ENCODE data around the gene ZMYND15. TPM values are rescaled to one million over a fixed set of nuclear protein-coding genes. Genes with fewer than 3 reads are reported as not detected.

ZMYND15 gene
- total RNA-seq, 1 experiment from 2014 or later: 0.42 TPM

DNA sequence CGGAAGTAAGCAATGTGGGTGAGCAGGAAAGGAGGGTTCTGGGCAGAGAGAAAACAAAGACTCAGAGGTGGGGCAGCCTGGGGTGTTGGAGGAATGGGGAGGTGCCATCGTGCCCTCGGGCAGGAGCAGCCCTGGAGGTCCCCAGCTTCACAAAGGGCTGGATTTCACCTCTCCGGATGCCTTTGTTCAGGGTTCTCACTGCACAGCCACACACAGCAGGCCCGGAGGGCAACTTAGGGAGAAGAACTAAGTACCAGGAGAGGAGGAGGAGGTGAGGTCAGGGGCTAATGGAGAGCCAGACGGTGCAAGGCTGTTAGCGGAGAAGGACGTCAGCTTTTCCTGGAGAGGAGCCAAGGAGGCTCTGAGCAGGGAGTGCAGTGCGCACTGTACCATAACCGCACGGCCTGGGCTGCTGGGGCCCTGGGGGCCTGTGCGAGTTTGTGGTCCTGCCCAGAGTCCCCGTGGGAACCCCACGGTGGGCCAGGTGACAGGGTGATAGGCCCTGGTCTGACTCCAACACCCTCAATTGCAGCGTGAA is 19.9 kb upstream of the ZMYND15 start:
- no peaks in the 10 kb centered on the region for H3K9me3 Mint-ChIP-seq
- no peak overlapping the region for H3K4me2 ChIP-seq (ENCODE audit: insufficient read depth, insufficient read length, low read length)

More for the DNA sequence above, 19.9 kb upstream of the ZMYND15 start:
- peaks cover 12 to 57% (median 56%) of the 10 kb centered on the region in 3 experiments; a peak in 6 of 7 replicates for H3K36me3 Mint-ChIP-seq (ENCODE audit: insufficient read depth in 1 of 3, low read depth in 3 of 3)
- no peaks in the 10 kb centered on the region for H3K27me3 ChIP-seq (ENCODE audit: insufficient read depth, low read length)
- no peaks in the 10 kb centered on the region for H3K9me3 ChIP-seq (ENCODE audit: control insufficient read depth, low read depth, low read length)
- H3K9ac ChIP-seq (ENCODE audit: extremely low read depth, insufficient read length, low read length): no peak overlapping the region
- H3K27ac Mint-ChIP-seq: no peak overlapping the region
- H2BK20ac ChIP-seq (ENCODE audit: low read depth, low read length, poor library complexity, severe bottlenecking): no peak overlapping the region
- no peaks in the 10 kb centered on the region for H3K79me1 ChIP-seq (ENCODE audit: insufficient read depth, low read depth, low read length, poor library complexity, severe bottlenecking)
- H3K4me3 Mint-ChIP-seq: no peak overlapping the region
- H2AFZ ChIP-seq (ENCODE audit: low read length): no peak overlapping the region
- H2BK12ac ChIP-seq (ENCODE audit: insufficient read length, low read depth, low read length): no peak overlapping the region
- DNase-seq: no peak
- no peaks in the 10 kb centered on the region for H3K27me3 Mint-ChIP-seq (ENCODE audit: low read depth)
- H3K23me2 ChIP-seq (ENCODE audit: insufficient read length, low read depth, low read length, poor library complexity, severe bottlenecking): no peaks in the 10 kb centered on the region
- H3K18ac ChIP-seq (ENCODE audit: insufficient read length, low read depth, low read length): no peak overlapping the region
- no peak overlapping the region for H3K14ac ChIP-seq (ENCODE audit: insufficient read depth, low read length)
- no peaks in the 10 kb centered on the region for H3K4me1 Mint-ChIP-seq
- H3T11ph ChIP-seq (ENCODE audit: low read length): no peak overlapping the region
- no peak for TF ChIP-seq CTCF (conservative IDR thresholded peaks at IDR 0.05)
- no peak overlapping the region for H2BK120ac ChIP-seq (ENCODE audit: low read depth, low read length, poor library complexity, severe bottlenecking)
- H4K20me1 ChIP-seq (ENCODE audit: control insufficient read depth, insufficient read depth, insufficient read length): no peaks in the 10 kb centered on the region
- no CpG with 5 or more reads among the region's 15 CpGs for WGBS (ENCODE audit: extremely low coverage, insufficient read length, low lambda C conversion rate)
- H3K79me2 ChIP-seq (ENCODE audit: insufficient read depth, low read length): no peaks in the 10 kb centered on the region
- no peak overlapping the region for H3K27ac ChIP-seq (ENCODE audit: insufficient read length, low read depth, low read length)
- H4K8ac ChIP-seq (replicated peaks; ENCODE audit: insufficient read length, low read depth, low read length): no peak overlapping the region
- H2AK5ac ChIP-seq (ENCODE audit: insufficient read length, low read length): no peak overlapping the region
- no peak overlapping the region for H3K23ac ChIP-seq (ENCODE audit: insufficient read length, low read depth, low read length)
- no peak overlapping the region for H2BK15ac ChIP-seq (ENCODE audit: low read depth, low read length)
- H4K91ac ChIP-seq (ENCODE audit: insufficient read length, low read depth, low read length): no peak overlapping the region
- no peak overlapping the region for H4K5ac ChIP-seq (ENCODE audit: insufficient read length, low read depth, low read length)
- no peak overlapping the region for H2BK5ac ChIP-seq (ENCODE audit: insufficient read length, low read length)
- H3K4me1 ChIP-seq (ENCODE audit: insufficient read depth, low read length): no peaks in the 10 kb centered on the region
- H3K56ac ChIP-seq (ENCODE audit: insufficient read length, low read depth, low read length): no peak overlapping the region
- no peak overlapping the region for H3K4ac ChIP-seq (ENCODE audit: low read depth, low read length)
